Panc1 (cell line): ENCODE results near the gene NKPD1.

Experiments used
- POLR2AphosphoS5 ChIP-seq: IDR thresholded peaks from 2 replicates; pipeline ENCODE4 v1.6.1; 2012; ENCODE audit warnings: mild to moderate bottlenecking, low read depth, low read length, moderate library complexity
- SIN3A ChIP-seq: IDR thresholded peaks from 2 replicates; pipeline ENCODE4 v1.6.1; 2012; ENCODE audit warnings: low read depth, mild to moderate bottlenecking, low read length, moderate library complexity, borderline replicate concordance; ENCODE audit not compliant: insufficient read depth
- TCF7L2 ChIP-seq: IDR thresholded peaks from 2 replicates; pipeline ENCODE4 v1.6.1; 2011; ENCODE audit warnings: mild to moderate bottlenecking, low read depth, low read length, inconsistent platforms
- TF ChIP-seq, protein P1 (sequence below): fragments of 450-650 bp; IDR thresholded peaks from 2 replicates; pipeline ENCODE4 v1.5.1; 2017; ENCODE audit warnings: mild to moderate bottlenecking
- TF ChIP-seq, protein P2 (sequence below), 2 experiments: IDR thresholded peaks; 2 replicates each; pipeline ENCODE4 v1.6.1; 2011 to 2012; ENCODE audit warnings: low read depth in 2 of 2, control low read depth in 1 of 2, low read length in 1 of 2, mild to moderate bottlenecking in 1 of 2, moderate library complexity in 1 of 2; ENCODE audit not compliant: insufficient read depth in 1 of 2

DNA sequence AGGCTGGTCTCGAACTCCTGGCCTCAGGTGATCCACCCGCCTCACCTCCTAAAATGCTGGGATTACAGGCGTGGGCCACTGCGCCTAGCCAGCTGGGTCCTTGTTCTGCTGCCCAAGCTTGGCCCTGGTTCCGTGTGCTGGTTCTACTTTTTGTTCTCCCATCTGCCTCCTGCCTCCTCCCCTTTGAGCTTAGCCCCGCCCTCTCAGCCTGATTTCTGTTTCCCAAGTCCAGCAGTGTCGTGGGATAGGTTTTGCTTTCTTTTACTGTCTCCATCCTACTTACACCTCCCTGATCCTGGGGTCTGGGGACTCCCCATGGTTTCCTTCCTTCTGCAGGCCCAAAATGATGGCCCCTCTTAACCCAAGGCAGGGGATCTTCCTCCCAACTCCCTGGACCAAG is 20.2 kb upstream of the NKPD1 start:
- TF ChIP-seq, protein P1, sequence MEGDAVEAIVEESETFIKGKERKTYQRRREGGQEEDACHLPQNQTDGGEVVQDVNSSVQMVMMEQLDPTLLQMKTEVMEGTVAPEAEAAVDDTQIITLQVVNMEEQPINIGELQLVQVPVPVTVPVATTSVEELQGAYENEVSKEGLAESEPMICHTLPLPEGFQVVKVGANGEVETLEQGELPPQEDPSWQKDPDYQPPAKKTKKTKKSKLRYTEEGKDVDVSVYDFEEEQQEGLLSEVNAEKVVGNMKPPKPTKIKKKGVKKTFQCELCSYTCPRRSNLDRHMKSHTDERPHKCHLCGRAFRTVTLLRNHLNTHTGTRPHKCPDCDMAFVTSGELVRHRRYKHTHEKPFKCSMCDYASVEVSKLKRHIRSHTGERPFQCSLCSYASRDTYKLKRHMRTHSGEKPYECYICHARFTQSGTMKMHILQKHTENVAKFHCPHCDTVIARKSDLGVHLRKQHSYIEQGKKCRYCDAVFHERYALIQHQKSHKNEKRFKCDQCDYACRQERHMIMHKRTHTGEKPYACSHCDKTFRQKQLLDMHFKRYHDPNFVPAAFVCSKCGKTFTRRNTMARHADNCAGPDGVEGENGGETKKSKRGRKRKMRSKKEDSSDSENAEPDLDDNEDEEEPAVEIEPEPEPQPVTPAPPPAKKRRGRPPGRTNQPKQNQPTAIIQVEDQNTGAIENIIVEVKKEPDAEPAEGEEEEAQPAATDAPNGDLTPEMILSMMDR = no peak
- no peak for TF ChIP-seq POLR2AphosphoS5
- no peak for TF ChIP-seq SIN3A
- TF ChIP-seq, protein P2, sequence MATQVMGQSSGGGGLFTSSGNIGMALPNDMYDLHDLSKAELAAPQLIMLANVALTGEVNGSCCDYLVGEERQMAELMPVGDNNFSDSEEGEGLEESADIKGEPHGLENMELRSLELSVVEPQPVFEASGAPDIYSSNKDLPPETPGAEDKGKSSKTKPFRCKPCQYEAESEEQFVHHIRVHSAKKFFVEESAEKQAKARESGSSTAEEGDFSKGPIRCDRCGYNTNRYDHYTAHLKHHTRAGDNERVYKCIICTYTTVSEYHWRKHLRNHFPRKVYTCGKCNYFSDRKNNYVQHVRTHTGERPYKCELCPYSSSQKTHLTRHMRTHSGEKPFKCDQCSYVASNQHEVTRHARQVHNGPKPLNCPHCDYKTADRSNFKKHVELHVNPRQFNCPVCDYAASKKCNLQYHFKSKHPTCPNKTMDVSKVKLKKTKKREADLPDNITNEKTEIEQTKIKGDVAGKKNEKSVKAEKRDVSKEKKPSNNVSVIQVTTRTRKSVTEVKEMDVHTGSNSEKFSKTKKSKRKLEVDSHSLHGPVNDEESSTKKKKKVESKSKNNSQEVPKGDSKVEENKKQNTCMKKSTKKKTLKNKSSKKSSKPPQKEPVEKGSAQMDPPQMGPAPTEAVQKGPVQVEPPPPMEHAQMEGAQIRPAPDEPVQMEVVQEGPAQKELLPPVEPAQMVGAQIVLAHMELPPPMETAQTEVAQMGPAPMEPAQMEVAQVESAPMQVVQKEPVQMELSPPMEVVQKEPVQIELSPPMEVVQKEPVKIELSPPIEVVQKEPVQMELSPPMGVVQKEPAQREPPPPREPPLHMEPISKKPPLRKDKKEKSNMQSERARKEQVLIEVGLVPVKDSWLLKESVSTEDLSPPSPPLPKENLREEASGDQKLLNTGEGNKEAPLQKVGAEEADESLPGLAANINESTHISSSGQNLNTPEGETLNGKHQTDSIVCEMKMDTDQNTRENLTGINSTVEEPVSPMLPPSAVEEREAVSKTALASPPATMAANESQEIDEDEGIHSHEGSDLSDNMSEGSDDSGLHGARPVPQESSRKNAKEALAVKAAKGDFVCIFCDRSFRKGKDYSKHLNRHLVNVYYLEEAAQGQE (IDR thresholded peaks at IDR 0.05; ENCODE audit: insufficient read depth in 1 of 2, low read depth in 2 of 2, low read length in 1 of 2) = no peak
- TF ChIP-seq TCF7L2 = no peak
